Measurements from ENCODE around the gene CFAP97D1.

Gene CFAP97D1

GRCh38 chr17:43801844-43802243, 21.6 kb downstream of the CFAP97D1 start:
- H2AFZ ChIP-seq (ENCODE audit: low read depth, low read length), result no peak overlapping the region
- TF ChIP-seq, protein P1, sequence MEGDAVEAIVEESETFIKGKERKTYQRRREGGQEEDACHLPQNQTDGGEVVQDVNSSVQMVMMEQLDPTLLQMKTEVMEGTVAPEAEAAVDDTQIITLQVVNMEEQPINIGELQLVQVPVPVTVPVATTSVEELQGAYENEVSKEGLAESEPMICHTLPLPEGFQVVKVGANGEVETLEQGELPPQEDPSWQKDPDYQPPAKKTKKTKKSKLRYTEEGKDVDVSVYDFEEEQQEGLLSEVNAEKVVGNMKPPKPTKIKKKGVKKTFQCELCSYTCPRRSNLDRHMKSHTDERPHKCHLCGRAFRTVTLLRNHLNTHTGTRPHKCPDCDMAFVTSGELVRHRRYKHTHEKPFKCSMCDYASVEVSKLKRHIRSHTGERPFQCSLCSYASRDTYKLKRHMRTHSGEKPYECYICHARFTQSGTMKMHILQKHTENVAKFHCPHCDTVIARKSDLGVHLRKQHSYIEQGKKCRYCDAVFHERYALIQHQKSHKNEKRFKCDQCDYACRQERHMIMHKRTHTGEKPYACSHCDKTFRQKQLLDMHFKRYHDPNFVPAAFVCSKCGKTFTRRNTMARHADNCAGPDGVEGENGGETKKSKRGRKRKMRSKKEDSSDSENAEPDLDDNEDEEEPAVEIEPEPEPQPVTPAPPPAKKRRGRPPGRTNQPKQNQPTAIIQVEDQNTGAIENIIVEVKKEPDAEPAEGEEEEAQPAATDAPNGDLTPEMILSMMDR (IDR thresholded peaks at IDR 0.05; ENCODE audit: low read depth, low read length), result no peak
- TF ChIP-seq EZH2phosphoT487 (IDR thresholded peaks at IDR 0.05; ENCODE audit: low read depth), result no peak
- no peak overlapping the region for H3K27ac ChIP-seq (ENCODE audit: low read length)
- H3K79me2 ChIP-seq (ENCODE audit: low read length), result no peaks in the 10 kb centered on the region
- H3K27me3 ChIP-seq (ENCODE audit: low read depth, low read length), result peaks cover 31% of the 10 kb centered on the region
- no peaks in the 10 kb centered on the region for H3K9me3 ChIP-seq (ENCODE audit: insufficient read depth, low read length)
- no peak overlapping the region for H3K9ac ChIP-seq (ENCODE audit: low read length)
- H3K4me2 ChIP-seq (ENCODE audit: low read length), result no peak overlapping the region
- no peaks in the 10 kb centered on the region for H3K36me3 ChIP-seq (replicated peaks; ENCODE audit: low read depth, low read length)
- no peak overlapping the region for H3K4me3 ChIP-seq (ENCODE audit: low read length)
- no peaks in the 10 kb centered on the region for H4K20me1 ChIP-seq (ENCODE audit: insufficient read depth, low read length)
- no peaks in the 10 kb centered on the region for H3K4me1 ChIP-seq (ENCODE audit: low read length)

GRCh38 chr17:43803758-43804157, 23.5 kb downstream of the CFAP97D1 start:
- Histone ChIP-seq H3K27me3 (ENCODE audit: low read depth, low read length) (peaks cover 31% of the 10 kb centered on the region), H3K27ac (ENCODE audit: low read length) (no peak overlapping the region), H3K4me2 (ENCODE audit: low read length) (no peak overlapping the region), H3K4me3 (ENCODE audit: low read length) (no peak overlapping the region), H3K9me3 (ENCODE audit: insufficient read depth, low read length) (no peaks in the 10 kb centered on the region), H3K79me2 (ENCODE audit: low read length) (no peaks in the 10 kb centered on the region), H3K36me3 (replicated peaks; ENCODE audit: low read depth, low read length) (no peaks in the 10 kb centered on the region), H4K20me1 (ENCODE audit: insufficient read depth, low read length) (no peaks in the 10 kb centered on the region), H3K4me1 (ENCODE audit: low read length) (no peaks in the 10 kb centered on the region), H3K9ac (ENCODE audit: low read length) (no peak overlapping the region), H2AFZ (ENCODE audit: low read depth, low read length) (no peak overlapping the region)
- TF ChIP-seq, protein P1 (IDR thresholded peaks at IDR 0.05; ENCODE audit: low read depth, low read length), result no peak
- TF ChIP-seq EZH2phosphoT487 (IDR thresholded peaks at IDR 0.05; ENCODE audit: low read depth), result no peak

GRCh38 chr17:43805117-43805516, 24.9 kb downstream of the CFAP97D1 start:
- no peaks in the 10 kb centered on the region for H3K36me3 ChIP-seq (replicated peaks; ENCODE audit: low read depth, low read length)
- no peak overlapping the region for H3K27ac ChIP-seq (ENCODE audit: low read length)
- H2AFZ ChIP-seq (ENCODE audit: low read depth, low read length), result no peak overlapping the region
- no peaks in the 10 kb centered on the region for H3K9me3 ChIP-seq (ENCODE audit: insufficient read depth, low read length)
- peaks cover 28% of the 10 kb centered on the region for H3K27me3 ChIP-seq (ENCODE audit: low read depth, low read length)
- no peaks in the 10 kb centered on the region for H3K4me1 ChIP-seq (ENCODE audit: low read length)
- no peak for TF ChIP-seq EZH2phosphoT487 (IDR thresholded peaks at IDR 0.05; ENCODE audit: low read depth)
- TF ChIP-seq, protein P1 (IDR thresholded peaks at IDR 0.05; ENCODE audit: low read depth, low read length), result no peak
- H3K9ac ChIP-seq (ENCODE audit: low read length), result no peak overlapping the region
- no peak overlapping the region for H3K4me3 ChIP-seq (ENCODE audit: low read length)
- H4K20me1 ChIP-seq (ENCODE audit: insufficient read depth, low read length), result no peaks in the 10 kb centered on the region
- no peaks in the 10 kb centered on the region for H3K79me2 ChIP-seq (ENCODE audit: low read length)
- no peak overlapping the region for H3K4me2 ChIP-seq (ENCODE audit: low read length)

DNA sequence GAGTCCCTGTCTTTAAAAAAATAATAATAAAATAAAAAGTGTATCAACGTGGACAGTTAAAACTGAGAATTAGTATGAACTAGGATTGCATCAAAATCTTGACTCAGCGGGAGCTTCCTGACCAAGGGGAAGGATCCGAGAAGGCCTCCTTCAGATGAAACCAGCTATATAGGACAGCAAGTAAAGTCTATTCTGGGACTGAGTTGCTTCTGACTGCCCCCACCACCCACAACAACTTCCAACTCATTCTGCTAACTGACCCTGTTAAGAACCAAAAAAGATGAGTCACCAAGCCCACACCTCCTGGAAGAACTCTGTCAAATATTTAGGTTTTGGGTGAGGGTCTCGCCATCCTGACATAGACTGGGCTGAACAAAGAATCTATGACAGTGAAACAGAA, 27.8 kb downstream of the CFAP97D1 start:
- Histone ChIP-seq H3K79me2 (ENCODE audit: low read length) (no peaks in the 10 kb centered on the region), H3K4me1 (ENCODE audit: low read length) (no peaks in the 10 kb centered on the region), H3K36me3 (replicated peaks; ENCODE audit: low read depth, low read length) (no peaks in the 10 kb centered on the region), H3K4me2 (ENCODE audit: low read length) (no peak overlapping the region), H4K20me1 (ENCODE audit: insufficient read depth, low read length) (no peaks in the 10 kb centered on the region), H3K9ac (ENCODE audit: low read length) (no peak overlapping the region), H2AFZ (ENCODE audit: low read depth, low read length) (no peak overlapping the region), H3K27ac (ENCODE audit: low read length) (no peak overlapping the region), H3K27me3 (ENCODE audit: low read depth, low read length) (peaks cover 12% of the 10 kb centered on the region; the same call in 1 of the 2 replicates), H3K4me3 (ENCODE audit: low read length) (no peak overlapping the region), H3K9me3 (ENCODE audit: insufficient read depth, low read length) (no peaks in the 10 kb centered on the region)
- TF ChIP-seq EZH2phosphoT487 (IDR thresholded peaks at IDR 0.05; ENCODE audit: low read depth), result no peak
- TF ChIP-seq, protein P1 (IDR thresholded peaks at IDR 0.05; ENCODE audit: low read depth, low read length), result no peak

All from OCI-LY3 (cell line).